Activated naive CD8-positive, alpha-beta T cell treated with anti-CD3 and anti-CD28 coated beads, Interleukin-2, amount 50 U/mL, for 24 hours (primary cell): Measurements from ENCODE around the gene GHITM.
"Not testable (repeated sequence)": the region's sequence is repeated elsewhere in the genome, so short reads cannot be mapped to it uniquely, and the experiment has no call there.

Experiments used
- ATAC-seq: fragments of 150-1000 bp; cut with Tn5 transposase; one replicate; pipeline ENCODE4 v1.10.0; 2021
- DNase-seq: peaks from one replicate; pipeline ENCODE4 v3.0.0; 2021
- H3K27ac Mint-ChIP-seq: one replicate; pipeline ENCODE4 v1.8.0; 2021; ENCODE audit warnings: mild to moderate bottlenecking, mixed read lengths
- H3K27me3 Mint-ChIP-seq: one replicate; pipeline ENCODE4 v1.8.0; 2021; ENCODE audit warnings: mixed read lengths
- H3K36me3 Mint-ChIP-seq: one replicate; pipeline ENCODE4 v1.8.0; 2021; ENCODE audit warnings: low read depth, mixed read lengths
- H3K4me1 Mint-ChIP-seq: one replicate; pipeline ENCODE4 v1.8.0; 2021; ENCODE audit warnings: mixed read lengths
- H3K4me3 Mint-ChIP-seq: one replicate; pipeline ENCODE4 v1.8.0; 2021; ENCODE audit warnings: mild to moderate bottlenecking, moderate library complexity, mixed read lengths
- H3K9me3 Mint-ChIP-seq: one replicate; pipeline ENCODE4 v1.8.0; 2021; ENCODE audit warnings: mixed read lengths

The GHITM gene, protein sequence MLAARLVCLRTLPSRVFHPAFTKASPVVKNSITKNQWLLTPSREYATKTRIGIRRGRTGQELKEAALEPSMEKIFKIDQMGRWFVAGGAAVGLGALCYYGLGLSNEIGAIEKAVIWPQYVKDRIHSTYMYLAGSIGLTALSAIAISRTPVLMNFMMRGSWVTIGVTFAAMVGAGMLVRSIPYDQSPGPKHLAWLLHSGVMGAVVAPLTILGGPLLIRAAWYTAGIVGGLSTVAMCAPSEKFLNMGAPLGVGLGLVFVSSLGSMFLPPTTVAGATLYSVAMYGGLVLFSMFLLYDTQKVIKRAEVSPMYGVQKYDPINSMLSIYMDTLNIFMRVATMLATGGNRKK

DNA sequence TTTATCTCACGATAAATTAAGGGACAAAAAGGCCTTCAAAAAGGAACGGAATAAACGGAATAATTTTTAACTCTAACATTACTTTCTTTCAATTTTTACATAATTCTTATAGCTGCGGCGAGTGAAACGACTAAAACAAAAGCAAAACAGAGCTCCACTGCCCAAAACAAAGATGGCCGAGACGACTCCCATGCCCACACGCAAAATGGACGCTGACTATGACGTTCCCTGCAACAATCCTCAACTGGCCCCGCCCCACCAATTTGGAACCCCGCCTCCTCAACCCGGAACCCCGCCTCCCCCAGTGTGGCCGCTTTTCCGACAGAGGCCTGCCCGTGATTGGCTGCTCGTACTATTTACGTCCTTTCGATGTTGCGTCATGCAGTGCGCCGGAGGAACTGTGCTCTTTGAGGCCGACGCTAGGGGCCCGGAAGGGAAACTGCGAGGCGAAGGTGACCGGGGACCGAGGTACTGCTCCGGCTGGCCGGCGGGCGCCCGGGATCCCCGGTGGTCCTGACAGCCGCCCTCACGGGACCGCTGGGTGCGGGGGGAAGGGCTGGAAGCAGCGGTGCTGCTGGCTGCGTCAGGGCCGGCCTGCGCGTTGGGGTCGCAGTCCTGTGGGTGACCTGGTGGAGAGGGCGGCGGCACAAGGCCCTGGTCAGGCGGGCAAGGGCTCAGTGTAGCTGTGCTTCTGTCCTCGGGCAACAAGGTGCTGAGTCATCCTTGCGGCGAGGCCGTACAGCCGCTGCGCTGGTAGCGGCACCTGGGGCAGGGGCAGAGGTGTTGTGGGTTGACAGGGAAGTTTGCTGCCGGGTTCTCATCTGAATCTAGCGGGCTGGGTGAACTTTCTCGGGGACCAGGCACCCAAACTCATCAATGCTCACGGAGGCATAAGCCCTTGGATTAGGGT is at the start of gene GHITM:
TSS of gene GHITM (plus strand) at position 384 of the 910 bp plus-strand sequence. CDS start 1,992 bp downstream, outside the sequence.
- H3K27ac Mint-ChIP-seq: peak within 1 kb of the TSS; percentile 94
- DNase-seq (peak; percentile 99), ATAC-seq (peak; percentile 92)
- H3K9me3 Mint-ChIP-seq: no peaks in the 10 kb centered on the region
- no peaks in the 10 kb centered on the region for H3K27me3 Mint-ChIP-seq
- peaks cover 40% of the 10 kb centered on the region for H3K4me1 Mint-ChIP-seq
- H3K36me3 Mint-ChIP-seq: peaks cover 22% of the 10 kb centered on the region
- H3K4me3 Mint-ChIP-seq: peak within 1 kb of the TSS; percentile 95

DNA sequence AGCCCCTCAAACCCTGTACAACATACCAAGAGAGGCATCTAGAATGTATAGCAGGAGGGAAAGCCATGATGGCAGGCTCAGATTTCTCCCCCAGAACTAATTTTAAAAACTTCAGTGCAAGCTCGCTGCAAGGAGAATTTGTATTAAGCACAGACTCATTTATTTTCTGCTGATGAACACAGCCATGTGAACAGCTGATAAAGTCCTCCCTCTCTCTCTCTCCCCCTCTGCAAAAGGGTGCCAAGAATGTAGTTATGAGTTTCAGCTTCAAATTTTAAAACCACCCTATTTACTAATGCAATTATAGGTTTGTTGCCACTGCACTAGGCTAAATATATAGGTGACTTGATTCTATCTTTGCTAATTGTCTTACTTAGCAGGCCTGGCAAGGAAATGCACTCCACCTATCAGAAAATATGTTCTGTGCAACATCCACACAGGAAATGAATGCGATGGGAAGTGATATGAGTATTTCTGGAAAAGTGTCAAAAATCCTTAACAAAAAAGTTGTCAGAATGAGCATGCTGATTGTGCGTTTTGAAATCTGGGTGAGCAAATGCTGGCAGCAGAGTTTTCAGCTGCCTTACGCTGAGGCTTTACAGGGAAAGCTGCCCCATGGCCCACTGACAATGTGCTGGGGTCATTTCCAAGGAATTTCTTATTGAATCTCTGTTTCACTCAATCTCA is 43.4 kb upstream of the GHITM start:
- no peak overlapping the region for H3K27ac Mint-ChIP-seq
- ATAC-seq (no peak), DNase-seq (no peak)
- no peaks in the 10 kb centered on the region for H3K4me1 Mint-ChIP-seq
- peaks cover 2% of the 10 kb centered on the region for H3K27me3 Mint-ChIP-seq
- H3K9me3 Mint-ChIP-seq: no peaks in the 10 kb centered on the region
- H3K4me3 Mint-ChIP-seq: no peak overlapping the region
- no peaks in the 10 kb centered on the region for H3K36me3 Mint-ChIP-seq

DNA sequence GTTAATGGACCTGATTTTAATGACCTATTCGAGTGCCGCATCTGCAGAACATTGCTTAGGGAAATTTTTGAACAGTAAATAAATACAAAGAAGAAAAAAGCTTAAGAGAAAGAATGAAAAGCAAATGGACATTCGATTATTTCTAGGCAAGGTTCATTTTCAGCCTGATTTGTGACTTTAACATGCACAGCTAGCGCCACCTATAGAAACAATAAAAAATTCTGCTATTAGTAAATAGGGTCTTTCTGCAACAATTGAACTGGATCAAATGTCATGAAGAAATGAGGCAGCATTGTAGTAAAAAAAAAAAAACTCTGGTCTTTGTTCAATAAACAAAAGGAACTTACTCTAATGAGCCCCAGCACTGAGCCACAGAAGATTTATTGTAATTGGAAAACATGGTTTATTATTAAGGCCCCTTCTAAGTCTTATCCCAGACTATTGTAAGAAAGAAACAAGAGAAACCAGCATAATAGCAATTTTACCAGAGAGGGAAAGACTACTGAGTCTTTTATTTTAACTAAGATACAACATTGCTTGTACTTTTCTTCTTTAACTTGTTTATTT is 41.4 kb upstream of the GHITM start:
- Mint-ChIP-seq H3K4me3 (no peak overlapping the region), H3K27me3 (no peaks in the 10 kb centered on the region), H3K27ac (no peak overlapping the region), H3K4me1 (no peaks in the 10 kb centered on the region), H3K9me3 (no peaks in the 10 kb centered on the region), H3K36me3 (no peaks in the 10 kb centered on the region)
- ATAC-seq: no peak
- DNase-seq: no peak

DNA sequence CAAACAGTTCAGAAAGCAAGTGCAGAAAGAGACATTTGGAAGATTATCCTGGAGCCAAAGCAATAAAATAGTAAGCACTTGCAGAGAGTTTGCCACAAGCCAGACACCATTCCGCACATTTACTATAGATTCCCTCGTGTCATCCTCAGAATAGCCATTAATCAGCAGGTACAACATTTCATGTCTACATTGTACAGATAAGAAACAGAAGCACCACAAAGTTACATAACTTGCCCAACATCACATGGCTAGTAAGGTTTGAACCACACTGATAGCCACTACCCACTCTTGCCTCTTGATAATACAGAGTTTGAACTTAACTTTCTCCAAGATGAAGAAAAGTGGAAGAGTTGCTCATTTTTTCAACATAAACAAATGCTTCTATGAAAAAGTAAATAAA is 40.6 kb upstream of the GHITM start:
- ATAC-seq: no peak
- Mint-ChIP-seq H3K27ac (no peak overlapping the region), H3K36me3 (no peaks in the 10 kb centered on the region), H3K4me3 (no peak overlapping the region), H3K4me1 (no peaks in the 10 kb centered on the region), H3K9me3 (no peaks in the 10 kb centered on the region), H3K27me3 (no peaks in the 10 kb centered on the region)
- no peak for DNase-seq

DNA sequence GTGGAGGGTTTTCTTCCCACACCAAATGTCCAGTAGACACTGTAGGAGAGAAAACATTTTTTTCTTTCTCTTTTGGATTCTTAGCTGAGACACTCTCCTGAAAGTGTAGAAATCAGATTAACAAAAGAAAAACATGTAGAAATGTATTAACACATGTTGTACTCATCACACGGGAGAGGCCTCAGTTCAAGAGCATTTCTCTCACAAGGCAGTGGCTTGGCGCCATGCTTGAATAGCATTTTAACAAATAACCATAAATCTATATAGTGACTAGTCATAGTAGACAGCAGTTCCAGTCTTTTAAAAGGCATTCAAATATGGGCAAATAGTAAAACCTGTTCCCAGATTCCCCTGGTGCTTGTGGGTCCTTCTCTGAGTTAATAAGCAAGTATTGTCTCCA is 38.3 kb upstream of the GHITM start:
- H3K4me1 Mint-ChIP-seq: no peaks in the 10 kb centered on the region
- no peaks in the 10 kb centered on the region for H3K9me3 Mint-ChIP-seq
- peaks cover 2% of the 10 kb centered on the region for H3K27me3 Mint-ChIP-seq
- no peak for DNase-seq
- no peaks in the 10 kb centered on the region for H3K36me3 Mint-ChIP-seq
- ATAC-seq: no peak
- no peak overlapping the region for H3K27ac Mint-ChIP-seq
- H3K4me3 Mint-ChIP-seq: no peak overlapping the region

DNA sequence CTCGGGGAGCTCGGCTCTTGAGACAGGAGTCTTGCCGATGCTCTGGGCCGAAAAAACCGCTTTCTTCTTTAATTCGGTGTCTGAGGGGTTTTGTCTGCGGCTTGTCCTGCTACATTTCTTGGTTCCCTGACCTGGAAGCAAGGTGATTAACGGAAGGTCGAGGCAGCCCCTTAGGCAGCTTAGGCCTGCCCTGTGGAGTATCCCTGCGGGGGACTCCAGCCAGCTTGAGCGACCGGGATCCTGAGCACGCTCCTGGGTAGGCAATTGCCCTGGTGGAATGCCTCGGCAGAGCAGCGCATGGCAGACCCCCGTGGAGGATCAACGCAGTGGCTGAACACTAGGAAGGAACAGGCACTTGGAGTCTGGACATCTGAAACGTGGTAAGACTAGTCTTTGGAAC is 30.5 kb upstream of the GHITM start:
- Mint-ChIP-seq H3K9me3 (no peaks in the 10 kb centered on the region), H3K36me3 (no peaks in the 10 kb centered on the region), H3K27me3 (peaks cover 3% of the 10 kb centered on the region), H3K4me1 (no peaks in the 10 kb centered on the region), H3K4me3 (no peak overlapping the region), H3K27ac (no peak overlapping the region)
- ATAC-seq (no peak), DNase-seq (no peak)

DNA sequence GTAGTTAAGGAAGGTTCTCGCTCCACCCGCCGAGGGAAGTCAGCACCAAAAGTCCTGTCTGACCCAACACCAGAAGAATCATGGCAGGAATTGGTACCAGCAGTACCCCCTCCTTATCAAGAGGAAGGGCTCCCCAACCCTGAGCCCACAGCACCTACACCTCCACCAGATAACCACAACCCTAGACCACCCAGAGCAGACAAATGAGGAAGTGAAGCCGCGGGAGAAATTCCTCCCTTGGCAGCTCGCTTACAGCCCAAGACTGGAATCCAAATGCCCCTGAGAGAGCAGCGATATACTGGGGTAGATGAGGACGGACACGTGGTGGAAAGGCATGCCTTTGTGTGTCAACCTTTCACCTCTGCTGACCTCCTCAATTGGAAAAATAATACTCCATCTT is 29.5 kb upstream of the GHITM start:
- not testable (repeated sequence) for H3K27ac Mint-ChIP-seq, H3K9me3 Mint-ChIP-seq, ATAC-seq, H3K36me3 Mint-ChIP-seq, H3K27me3 Mint-ChIP-seq, H3K4me3 Mint-ChIP-seq, H3K4me1 Mint-ChIP-seq, DNase-seq

DNA sequence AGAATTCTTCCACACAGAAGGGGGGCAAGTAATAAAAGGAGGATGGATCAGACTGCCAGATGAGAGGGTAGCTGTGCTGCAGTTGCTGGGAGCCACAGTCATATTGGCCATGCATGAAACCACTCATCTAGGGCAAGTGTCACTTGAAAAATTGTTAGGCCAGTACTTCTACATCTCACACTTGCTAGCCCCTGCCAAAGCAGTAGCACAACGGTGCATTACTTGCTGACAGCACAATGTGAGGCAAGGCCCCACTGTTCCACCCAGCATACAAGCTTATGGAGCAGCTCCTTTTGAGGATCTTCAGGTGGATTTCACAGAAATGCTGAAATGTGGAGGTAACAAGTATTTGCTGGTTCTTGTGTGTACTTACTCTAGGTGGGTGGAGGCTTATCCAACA is 25.8 kb upstream of the GHITM start:
- H3K36me3 Mint-ChIP-seq, DNase-seq, H3K4me1 Mint-ChIP-seq, ATAC-seq, H3K9me3 Mint-ChIP-seq, H3K27ac Mint-ChIP-seq, H3K4me3 Mint-ChIP-seq, H3K27me3 Mint-ChIP-seq: not testable (repeated sequence)

DNA sequence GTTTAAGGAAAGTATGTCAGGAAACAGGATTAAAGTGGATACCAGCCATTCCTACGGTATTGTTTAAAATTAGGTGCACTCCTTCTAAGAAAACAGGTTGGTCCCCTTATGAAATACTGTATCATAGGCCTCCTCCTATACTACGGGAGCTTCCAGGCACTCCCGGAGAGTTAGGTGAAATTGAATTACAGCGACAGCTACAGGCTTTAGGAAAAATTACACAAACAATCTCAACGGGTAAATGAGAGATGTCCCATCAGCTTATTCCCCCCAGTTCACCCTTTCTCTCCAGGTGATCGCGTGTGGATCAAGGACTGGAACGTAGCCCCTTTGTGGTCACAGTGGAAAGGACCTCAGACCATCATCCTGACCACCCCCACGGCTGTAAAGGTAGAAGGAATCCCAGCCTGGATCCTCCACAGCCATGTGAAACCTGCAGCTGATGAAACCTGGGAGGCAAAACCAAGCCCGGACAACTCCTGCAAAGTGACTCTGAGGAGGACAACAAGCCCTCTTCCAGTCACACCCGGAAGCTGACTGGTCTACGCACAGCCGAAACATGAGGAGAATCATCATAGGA is 25.1 kb upstream of the GHITM start:
- DNase-seq (no peak), ATAC-seq (no peak)
- H3K4me1 Mint-ChIP-seq: no peaks in the 10 kb centered on the region
- H3K4me3 Mint-ChIP-seq: no peak overlapping the region
- H3K36me3 Mint-ChIP-seq: no peaks in the 10 kb centered on the region
- no peak overlapping the region for H3K27ac Mint-ChIP-seq
- H3K9me3 Mint-ChIP-seq: no peaks in the 10 kb centered on the region
- peaks cover 12% of the 10 kb centered on the region for H3K27me3 Mint-ChIP-seq

DNA sequence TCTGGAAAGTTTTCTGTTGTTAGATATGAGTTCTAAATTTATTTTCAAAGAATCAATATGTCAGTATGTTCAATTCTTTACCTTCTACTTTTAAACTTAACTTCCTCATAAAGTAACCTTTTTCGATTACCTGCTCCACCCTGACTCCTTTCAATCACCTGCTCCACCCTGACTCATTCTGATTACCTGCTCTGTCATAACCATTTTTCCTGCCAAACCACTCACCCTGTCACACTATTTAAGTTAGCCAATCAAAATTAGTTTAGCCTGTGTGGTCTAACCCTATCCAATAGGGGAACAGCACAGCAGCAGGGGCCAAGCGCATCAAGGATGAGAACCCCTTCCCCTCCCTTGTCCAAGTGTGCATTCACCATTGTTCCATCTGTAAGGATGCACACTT is 22.1 kb upstream of the GHITM start:
- not testable (repeated sequence) for H3K4me3 Mint-ChIP-seq, H3K4me1 Mint-ChIP-seq, DNase-seq, ATAC-seq, H3K9me3 Mint-ChIP-seq, H3K36me3 Mint-ChIP-seq, H3K27ac Mint-ChIP-seq
- peaks cover 10% of the 10 kb centered on the region for H3K27me3 Mint-ChIP-seq

DNA sequence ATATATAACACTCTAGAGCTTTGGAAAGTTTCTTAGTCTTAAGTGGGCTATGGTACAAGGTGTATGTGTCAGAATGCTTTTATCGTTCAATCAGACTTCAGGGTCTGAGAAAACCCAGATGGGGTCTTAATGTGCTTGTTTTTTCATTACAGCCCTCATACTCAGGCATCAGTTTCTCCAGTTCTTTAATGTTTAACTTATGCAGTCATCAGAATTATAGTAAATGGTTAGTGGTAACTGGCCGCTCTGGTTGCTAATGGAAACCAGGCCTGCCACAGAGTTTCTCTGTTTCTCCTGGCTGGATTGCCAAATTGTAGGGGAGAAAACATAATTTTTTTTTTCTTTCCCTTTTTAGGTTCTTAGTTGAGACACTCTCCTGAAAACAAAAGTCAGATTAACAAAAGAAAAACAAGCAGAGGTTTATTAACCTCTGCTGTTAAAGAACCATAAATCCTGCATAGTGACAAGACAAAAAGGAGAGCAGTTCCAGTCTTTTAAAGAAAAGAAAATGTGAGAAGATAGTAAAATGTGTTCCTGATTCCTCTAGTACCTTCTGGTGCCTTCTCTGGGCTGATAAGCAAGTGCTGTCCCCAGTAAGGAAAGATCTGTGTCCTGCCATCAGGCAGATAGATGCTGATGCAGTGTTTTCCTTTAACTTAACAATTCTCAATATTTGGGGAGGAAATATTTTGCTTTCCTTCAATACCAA is 21.5 kb upstream of the GHITM start:
- DNase-seq (no peak), ATAC-seq (no peak)
- no peaks in the 10 kb centered on the region for H3K4me1 Mint-ChIP-seq
- H3K4me3 Mint-ChIP-seq: no peak overlapping the region
- H3K9me3 Mint-ChIP-seq: no peaks in the 10 kb centered on the region
- H3K27me3 Mint-ChIP-seq: peaks cover 10% of the 10 kb centered on the region
- H3K36me3 Mint-ChIP-seq: no peaks in the 10 kb centered on the region
- no peak overlapping the region for H3K27ac Mint-ChIP-seq

DNA sequence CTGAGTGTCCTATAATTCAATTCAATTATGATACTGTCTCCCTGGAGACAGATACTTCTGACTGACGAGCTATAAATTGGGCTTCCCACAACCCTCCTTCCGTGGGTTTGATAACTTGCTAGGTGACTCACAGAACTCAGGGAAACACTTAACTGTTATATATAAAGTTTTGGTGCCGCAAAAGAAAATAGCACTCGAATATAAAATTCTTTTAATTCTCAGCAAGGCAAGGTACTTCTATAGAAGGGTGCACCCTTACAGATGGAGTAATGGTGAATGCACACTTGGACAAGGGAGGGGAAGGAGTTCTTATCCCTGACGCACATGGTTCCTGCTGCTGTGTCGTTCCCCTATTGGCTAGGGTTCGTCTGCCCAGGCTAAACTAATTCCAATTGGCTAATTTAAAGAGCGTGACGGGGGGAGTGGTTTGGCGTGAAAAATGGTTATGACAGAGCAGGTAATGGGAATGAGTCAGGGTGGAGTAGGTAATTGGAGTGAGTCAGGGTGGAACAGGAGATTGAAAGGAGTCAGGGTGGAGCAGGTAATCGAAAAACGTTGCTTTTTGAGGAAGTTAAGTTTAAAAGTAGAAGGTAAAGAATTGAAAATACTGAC is 20.8 kb upstream of the GHITM start:
- Mint-ChIP-seq H3K4me3 (no peak overlapping the region), H3K9me3 (no peaks in the 10 kb centered on the region), H3K4me1 (no peaks in the 10 kb centered on the region), H3K27ac (no peak overlapping the region), H3K36me3 (no peaks in the 10 kb centered on the region), H3K27me3 (peaks cover 10% of the 10 kb centered on the region)
- no peak for DNase-seq
- no peak for ATAC-seq

DNA sequence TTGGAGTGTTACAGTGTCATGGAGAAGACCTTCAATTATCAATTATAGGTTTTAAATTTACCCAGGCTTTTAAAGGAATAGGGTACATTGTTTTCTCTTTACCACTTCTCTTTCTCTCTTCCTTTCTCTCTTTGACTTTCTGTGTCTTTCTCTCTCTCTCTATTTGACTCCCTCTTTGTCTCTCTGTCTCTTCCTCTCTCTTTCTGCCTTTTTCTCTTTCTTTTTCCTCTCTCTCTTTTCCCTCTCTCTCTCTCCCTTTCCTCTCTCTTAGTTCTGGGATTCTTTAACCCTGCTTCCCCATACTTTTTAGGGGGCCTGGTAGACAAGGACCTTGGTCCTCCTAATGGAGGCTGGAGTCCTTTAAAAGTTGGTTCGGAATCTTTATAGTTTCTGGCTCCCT is 15.9 kb upstream of the GHITM start:
- Mint-ChIP-seq H3K27ac (no peak overlapping the region), H3K36me3 (peaks cover 8% of the 10 kb centered on the region), H3K9me3 (peaks cover 14% of the 10 kb centered on the region), H3K27me3 (peaks cover 10% of the 10 kb centered on the region), H3K4me3 (no peak overlapping the region), H3K4me1 (no peaks in the 10 kb centered on the region)
- no peak for ATAC-seq
- DNase-seq: no peak
